C4-2B (cell line): ENCODE results near the gene HIPK4.

ENCODE experiments used
- ZFX ChIP-seq: fragments of 450-650 bp; IDR thresholded peaks from 2 replicates; pipeline ENCODE4 v1.6.1; 2017
- TF ChIP-seq, protein P1 (sequence below): fragments of 450-650 bp; conservative IDR thresholded peaks from 2 replicates; pipeline ENCODE4 v1.5.1; 2017; ENCODE audit warnings: mild to moderate bottlenecking

DNA sequence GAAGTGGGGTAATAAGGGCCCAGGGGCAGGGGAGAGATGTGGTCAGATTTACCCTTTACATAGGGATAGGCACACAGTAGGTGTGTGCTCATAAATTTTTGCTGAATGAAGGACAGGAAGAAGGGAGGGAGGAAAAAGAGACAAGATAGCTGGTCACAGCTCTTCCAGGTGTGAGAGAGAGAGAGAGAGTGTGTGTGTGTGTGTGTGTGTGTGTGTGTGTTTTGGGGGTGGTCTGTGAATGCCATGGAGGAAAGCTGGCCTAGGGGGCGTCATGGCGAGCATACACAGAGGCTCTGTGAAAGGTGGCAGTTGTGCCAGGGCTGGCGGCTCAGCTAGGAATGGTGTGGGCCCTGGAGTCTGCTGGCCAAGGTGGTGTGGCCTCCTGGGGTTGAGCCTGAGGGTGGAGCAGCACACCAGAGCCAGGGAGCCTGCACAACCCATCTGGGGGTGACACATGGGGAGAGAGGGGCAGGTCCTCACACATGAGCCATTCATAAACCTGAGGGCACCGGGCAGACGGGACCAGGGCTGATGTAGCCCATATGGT is 29.2 kb upstream of the HIPK4 start:
- TF ChIP-seq, protein P1, sequence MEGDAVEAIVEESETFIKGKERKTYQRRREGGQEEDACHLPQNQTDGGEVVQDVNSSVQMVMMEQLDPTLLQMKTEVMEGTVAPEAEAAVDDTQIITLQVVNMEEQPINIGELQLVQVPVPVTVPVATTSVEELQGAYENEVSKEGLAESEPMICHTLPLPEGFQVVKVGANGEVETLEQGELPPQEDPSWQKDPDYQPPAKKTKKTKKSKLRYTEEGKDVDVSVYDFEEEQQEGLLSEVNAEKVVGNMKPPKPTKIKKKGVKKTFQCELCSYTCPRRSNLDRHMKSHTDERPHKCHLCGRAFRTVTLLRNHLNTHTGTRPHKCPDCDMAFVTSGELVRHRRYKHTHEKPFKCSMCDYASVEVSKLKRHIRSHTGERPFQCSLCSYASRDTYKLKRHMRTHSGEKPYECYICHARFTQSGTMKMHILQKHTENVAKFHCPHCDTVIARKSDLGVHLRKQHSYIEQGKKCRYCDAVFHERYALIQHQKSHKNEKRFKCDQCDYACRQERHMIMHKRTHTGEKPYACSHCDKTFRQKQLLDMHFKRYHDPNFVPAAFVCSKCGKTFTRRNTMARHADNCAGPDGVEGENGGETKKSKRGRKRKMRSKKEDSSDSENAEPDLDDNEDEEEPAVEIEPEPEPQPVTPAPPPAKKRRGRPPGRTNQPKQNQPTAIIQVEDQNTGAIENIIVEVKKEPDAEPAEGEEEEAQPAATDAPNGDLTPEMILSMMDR, result no peak
- TF ChIP-seq ZFX, result no peak
